ENCODE measurements around the gene CRYM. TPM values are rescaled to one million over a fixed set of nuclear protein-coding genes. Genes with fewer than 3 reads are reported as not detected.

Gene CRYM
- total RNA-seq, 1 donor from 2014 or later, result 2.2 TPM

DNA sequence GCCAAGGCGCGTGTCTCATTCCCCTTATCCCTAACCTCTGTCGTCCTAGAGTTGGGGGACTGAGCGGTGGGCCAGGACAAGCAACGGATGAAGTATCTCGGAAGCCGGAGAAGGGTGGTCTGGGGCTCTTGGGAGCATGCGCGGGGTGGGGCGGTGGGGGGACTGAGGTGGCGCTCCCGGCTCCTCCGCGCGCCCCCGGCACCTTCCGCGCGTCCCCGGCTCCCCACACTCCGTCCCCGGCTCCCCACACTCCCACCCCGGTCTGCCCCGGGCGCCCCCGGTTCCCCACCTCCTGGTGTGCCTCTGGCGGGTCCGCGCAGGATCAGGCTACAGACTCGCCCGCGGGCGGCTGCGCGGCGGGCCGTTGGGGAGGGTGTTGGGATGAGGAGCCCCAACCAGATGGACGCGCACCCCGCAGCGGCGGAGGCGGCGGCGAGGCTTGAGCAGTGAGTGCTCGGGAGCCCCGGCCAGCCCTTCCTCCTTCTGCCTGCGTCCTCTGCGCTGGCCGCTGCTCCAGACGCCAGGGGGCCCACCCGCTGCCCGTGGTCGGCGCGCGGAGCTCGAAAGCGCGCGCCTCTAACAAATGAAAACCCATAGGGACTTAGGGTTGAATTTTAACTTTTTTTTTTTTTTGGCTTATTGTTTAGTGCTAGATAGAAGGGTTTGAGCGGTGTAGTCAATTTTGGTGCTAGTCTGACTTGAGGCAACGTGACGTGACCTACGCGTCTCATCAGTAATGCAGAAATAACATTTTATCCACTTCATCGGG lies 5.6 kb upstream of the CRYM start:
- H3K27ac Mint-ChIP-seq (ENCODE audit: unreplicated experiment), result no peak overlapping the region
- TF ChIP-seq, protein P1, sequence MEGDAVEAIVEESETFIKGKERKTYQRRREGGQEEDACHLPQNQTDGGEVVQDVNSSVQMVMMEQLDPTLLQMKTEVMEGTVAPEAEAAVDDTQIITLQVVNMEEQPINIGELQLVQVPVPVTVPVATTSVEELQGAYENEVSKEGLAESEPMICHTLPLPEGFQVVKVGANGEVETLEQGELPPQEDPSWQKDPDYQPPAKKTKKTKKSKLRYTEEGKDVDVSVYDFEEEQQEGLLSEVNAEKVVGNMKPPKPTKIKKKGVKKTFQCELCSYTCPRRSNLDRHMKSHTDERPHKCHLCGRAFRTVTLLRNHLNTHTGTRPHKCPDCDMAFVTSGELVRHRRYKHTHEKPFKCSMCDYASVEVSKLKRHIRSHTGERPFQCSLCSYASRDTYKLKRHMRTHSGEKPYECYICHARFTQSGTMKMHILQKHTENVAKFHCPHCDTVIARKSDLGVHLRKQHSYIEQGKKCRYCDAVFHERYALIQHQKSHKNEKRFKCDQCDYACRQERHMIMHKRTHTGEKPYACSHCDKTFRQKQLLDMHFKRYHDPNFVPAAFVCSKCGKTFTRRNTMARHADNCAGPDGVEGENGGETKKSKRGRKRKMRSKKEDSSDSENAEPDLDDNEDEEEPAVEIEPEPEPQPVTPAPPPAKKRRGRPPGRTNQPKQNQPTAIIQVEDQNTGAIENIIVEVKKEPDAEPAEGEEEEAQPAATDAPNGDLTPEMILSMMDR (conservative IDR thresholded peaks at IDR 0.05), result peak; percentile 59

GRCh38 chr16:21281698-21282389 lies 3.8 kb upstream of the CRYM start:
- Mint-ChIP-seq H3K4me3 (peak overlapping the region; percentile 9), H3K9me3 (no peaks in the 10 kb centered on the region), H3K36me3 (ENCODE audit: low read depth) (no peaks in the 10 kb centered on the region), H3K4me1 (peaks cover 11% of the 10 kb centered on the region), H3K27me3 (ENCODE audit: low read depth) (peaks cover 60% of the 10 kb centered on the region), H3K27ac (ENCODE audit: unreplicated experiment) (no peak overlapping the region)
- no peak for DNase-seq (ENCODE audit: low read depth, low spot score)
- TF ChIP-seq, protein P1 (conservative IDR thresholded peaks at IDR 0.05), result no peak

More for the DNA sequence above, 5.6 kb upstream of the CRYM start:
- H3K4me3 Mint-ChIP-seq, result peak overlapping the region; percentile 85
- peaks cover 53% of the 10 kb centered on the region for H3K27me3 Mint-ChIP-seq (ENCODE audit: low read depth)
- peak; percentile 71 for DNase-seq (ENCODE audit: low read depth, low spot score)
- peaks cover 8% of the 10 kb centered on the region for H3K4me1 Mint-ChIP-seq
- no peaks in the 10 kb centered on the region for H3K36me3 Mint-ChIP-seq (ENCODE audit: low read depth)
- H3K9me3 Mint-ChIP-seq, result no peaks in the 10 kb centered on the region

GRCh38 chr16:21279501-21279900 lies 1.4 kb upstream of the CRYM start:
- no peak overlapping the region for H3K27ac Mint-ChIP-seq (ENCODE audit: unreplicated experiment)
- DNase-seq (ENCODE audit: low read depth, low spot score), result no peak
- TF ChIP-seq, protein P1 (conservative IDR thresholded peaks at IDR 0.05), result no peak
- no peaks in the 10 kb centered on the region for H3K36me3 Mint-ChIP-seq (ENCODE audit: low read depth)
- H3K9me3 Mint-ChIP-seq, result no peaks in the 10 kb centered on the region
- H3K27me3 Mint-ChIP-seq (ENCODE audit: low read depth), result peaks cover 78% of the 10 kb centered on the region
- no peak overlapping the region for H3K4me3 Mint-ChIP-seq
- peaks cover 15% of the 10 kb centered on the region for H3K4me1 Mint-ChIP-seq

GRCh38 chr16:21277045-21277926 lies 804 bp downstream of the CRYM start:
- Mint-ChIP-seq H3K36me3 (ENCODE audit: low read depth) (no peaks in the 10 kb centered on the region), H3K27me3 (ENCODE audit: low read depth) (peaks cover 77% of the 10 kb centered on the region), H3K4me1 (peaks cover 26% of the 10 kb centered on the region), H3K4me3 (peak overlapping the region; percentile 45), H3K9me3 (peaks cover 2% of the 10 kb centered on the region), H3K27ac (ENCODE audit: unreplicated experiment) (no peak overlapping the region)
- no peak for DNase-seq (ENCODE audit: low read depth, low spot score)
- TF ChIP-seq, protein P1 (conservative IDR thresholded peaks at IDR 0.05), result no peak

DNA sequence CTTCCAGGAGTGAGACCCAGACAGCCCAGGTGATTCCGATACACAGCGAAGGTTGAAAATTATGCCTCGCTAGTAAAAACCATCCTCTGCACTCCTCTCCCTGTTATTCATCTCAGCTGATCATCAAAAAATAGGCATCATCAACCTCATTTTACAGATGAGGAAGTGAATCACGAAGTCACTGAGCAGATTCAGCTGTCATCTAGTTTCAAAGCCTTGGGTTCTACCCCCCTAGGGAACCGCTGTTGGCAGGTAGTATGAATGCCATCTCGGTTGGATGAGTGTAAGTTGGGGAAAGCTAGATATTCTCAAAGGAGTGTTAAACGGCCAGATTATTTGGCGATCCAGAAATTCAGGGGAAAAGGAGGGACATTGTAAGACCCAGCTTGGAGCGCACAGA lies 2.0 kb downstream of the CRYM start:
- Mint-ChIP-seq H3K4me1 (peaks cover 29% of the 10 kb centered on the region), H3K27me3 (ENCODE audit: low read depth) (peaks cover 66% of the 10 kb centered on the region), H3K4me3 (no peak overlapping the region), H3K36me3 (ENCODE audit: low read depth) (no peaks in the 10 kb centered on the region), H3K27ac (ENCODE audit: unreplicated experiment) (no peak overlapping the region), H3K9me3 (peaks cover 2% of the 10 kb centered on the region)
- DNase-seq (ENCODE audit: low read depth, low spot score), result no peak
- TF ChIP-seq, protein P1 (conservative IDR thresholded peaks at IDR 0.05), result no peak
